NCI-H82 treated with DMSO at 0.1 percent for 48 hours (cell line): ENCODE results near the gene HOXD13.

Source experiments
- DNase-seq: peaks from one replicate; lab custom pipeline; 2025; ENCODE audit not compliant: unreplicated experiment; lab: John Stamatoyannopoulos, UW

Gene HOXD13

GRCh38 chr2:176118601-176119339, 26.2 kb downstream of the HOXD13 start:
- DNase-seq: peak; percentile 68

- DNase-seq: no peak
These were observed 28.1 kb downstream of the HOXD13 start for GRCh38 chr2:176120364-176121189.

- no peak for DNase-seq
These were observed 28.9 kb downstream of the HOXD13 start for GRCh38 chr2:176121190-176122051.

GRCh38 chr2:176122052-176122682, 29.6 kb downstream of the HOXD13 start:
- no peak for DNase-seq

- no peak for DNase-seq
These were observed 30.3 kb downstream of the HOXD13 start, which contains the start of gene HOXD9 for GRCh38 chr2:176122683-176123410. Gene HOXD9 (plus strand): TSS chr2:176122719. CDS start chr2:176122769, 50 bp downstream.

- no peak for DNase-seq
These were observed 31.0 kb downstream of the HOXD13 start for GRCh38 chr2:176123411-176124109.

- no peak for DNase-seq
These were observed 31.8 kb downstream of the HOXD13 start for GRCh38 chr2:176124110-176124946.

GRCh38 chr2:176124947-176125771, 32.6 kb downstream of the HOXD13 start:
- no peak for DNase-seq

GRCh38 chr2:176125772-176126054, 33.2 kb downstream of the HOXD13 start:
- DNase-seq: no peak

- DNase-seq: peak; percentile 23
These were observed 34.6 kb downstream of the HOXD13 start for GRCh38 chr2:176126929-176127773.

- DNase-seq: no peak
These were observed 35.2 kb downstream of the HOXD13 start for GRCh38 chr2:176127774-176128072.

- DNase-seq: no peak
These were observed 35.9 kb downstream of the HOXD13 start for GRCh38 chr2:176128172-176128981.

- peak; percentile 35 for DNase-seq
These were observed 36.7 kb downstream of the HOXD13 start, which contains the start of gene HOXD8 for GRCh38 chr2:176128982-176129796. Gene HOXD8 (plus strand): TSS chr2:176129705. CDS start chr2:176130367, 662 bp downstream.

- DNase-seq: no peak
These were observed 37.3 kb downstream of the HOXD13 start for GRCh38 chr2:176129813-176130146.

GRCh38 chr2:176130147-176130956, 37.8 kb downstream of the HOXD13 start:
- DNase-seq: no peak
